Measurements from ENCODE around the gene EGF.
A peak's percentile ranks its signal among the peaks of the same experiment; 100 is the strongest.

EGF gene

DNA sequence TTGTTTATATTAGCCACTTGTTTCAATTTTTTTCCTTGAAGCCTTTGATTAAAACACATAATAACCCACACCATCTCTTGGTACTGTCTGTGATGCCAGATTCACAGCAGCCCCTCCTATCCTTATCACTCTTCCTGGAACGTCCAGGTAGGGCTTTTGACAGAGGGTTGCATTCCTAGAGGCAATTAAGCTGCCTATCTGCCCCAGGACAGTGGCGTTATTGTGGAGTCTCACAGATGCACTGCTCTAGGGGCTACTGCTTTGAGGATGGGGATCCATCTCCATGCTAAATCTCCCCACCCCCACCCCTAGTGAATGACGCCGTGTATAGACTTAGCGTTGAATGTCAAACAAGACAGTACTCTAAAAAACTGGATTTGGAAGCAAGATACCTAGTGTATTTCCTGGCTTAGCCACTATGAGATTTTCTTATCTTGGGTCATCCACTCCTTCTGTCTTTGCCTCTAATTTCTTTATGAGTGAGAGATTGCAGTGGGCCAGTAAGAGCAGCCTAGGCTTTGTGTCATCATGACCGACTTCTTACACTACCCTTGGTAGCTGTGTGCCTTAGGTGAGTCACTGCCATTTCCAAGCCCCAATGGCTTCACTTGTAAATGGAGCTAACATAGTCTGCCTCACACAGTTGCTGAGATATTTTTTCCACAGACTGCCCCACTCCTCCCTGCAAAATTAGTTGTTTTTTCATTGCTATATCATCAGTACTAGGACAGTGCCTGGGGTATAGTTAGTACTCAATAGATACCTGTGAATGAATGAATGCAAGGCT lies 90.9 kb downstream of the EGF start:
- no peak overlapping the region for H3K4me3 ChIP-seq (ENCODE audit: low read depth, low read length, poor library complexity, severe bottlenecking)
- H3K9me2 ChIP-seq (ENCODE audit: low read depth, low read length) = no peaks in the 10 kb centered on the region
- TF ChIP-seq, protein P1, sequence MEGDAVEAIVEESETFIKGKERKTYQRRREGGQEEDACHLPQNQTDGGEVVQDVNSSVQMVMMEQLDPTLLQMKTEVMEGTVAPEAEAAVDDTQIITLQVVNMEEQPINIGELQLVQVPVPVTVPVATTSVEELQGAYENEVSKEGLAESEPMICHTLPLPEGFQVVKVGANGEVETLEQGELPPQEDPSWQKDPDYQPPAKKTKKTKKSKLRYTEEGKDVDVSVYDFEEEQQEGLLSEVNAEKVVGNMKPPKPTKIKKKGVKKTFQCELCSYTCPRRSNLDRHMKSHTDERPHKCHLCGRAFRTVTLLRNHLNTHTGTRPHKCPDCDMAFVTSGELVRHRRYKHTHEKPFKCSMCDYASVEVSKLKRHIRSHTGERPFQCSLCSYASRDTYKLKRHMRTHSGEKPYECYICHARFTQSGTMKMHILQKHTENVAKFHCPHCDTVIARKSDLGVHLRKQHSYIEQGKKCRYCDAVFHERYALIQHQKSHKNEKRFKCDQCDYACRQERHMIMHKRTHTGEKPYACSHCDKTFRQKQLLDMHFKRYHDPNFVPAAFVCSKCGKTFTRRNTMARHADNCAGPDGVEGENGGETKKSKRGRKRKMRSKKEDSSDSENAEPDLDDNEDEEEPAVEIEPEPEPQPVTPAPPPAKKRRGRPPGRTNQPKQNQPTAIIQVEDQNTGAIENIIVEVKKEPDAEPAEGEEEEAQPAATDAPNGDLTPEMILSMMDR (IDR thresholded peaks at IDR 0.05; ENCODE audit: low read length) = no peak
- TF ChIP-seq EZH2 (IDR thresholded peaks at IDR 0.05; ENCODE audit: borderline replicate concordance, low read length) = no peak
- H4K20me1 ChIP-seq (ENCODE audit: insufficient read depth, low read length) = no peaks in the 10 kb centered on the region
- H3K79me2 ChIP-seq (ENCODE audit: insufficient read depth, low read length) = no peaks in the 10 kb centered on the region
- H3K27me3 ChIP-seq (ENCODE audit: insufficient read depth, low read length) = no peaks in the 10 kb centered on the region
- H3K4me1 ChIP-seq (ENCODE audit: insufficient read depth, low read length, severe bottlenecking) = no peaks in the 10 kb centered on the region
- no peaks in the 10 kb centered on the region for H3K9me3 ChIP-seq (ENCODE audit: low read length)
- no peak overlapping the region for H2AFZ ChIP-seq (ENCODE audit: low read length)
- no peak overlapping the region for H3K9ac ChIP-seq (ENCODE audit: low read length)
- H3K4me2 ChIP-seq (ENCODE audit: low read length) = no peak overlapping the region
- no peaks in the 10 kb centered on the region for H3F3A ChIP-seq (ENCODE audit: insufficient read depth, low read length)
- H3K36me3 ChIP-seq (ENCODE audit: insufficient read depth, low read length) = no peaks in the 10 kb centered on the region
- H3K27ac ChIP-seq (ENCODE audit: low read depth, low read length, poor library complexity, severe bottlenecking) = no peak overlapping the region

DNA sequence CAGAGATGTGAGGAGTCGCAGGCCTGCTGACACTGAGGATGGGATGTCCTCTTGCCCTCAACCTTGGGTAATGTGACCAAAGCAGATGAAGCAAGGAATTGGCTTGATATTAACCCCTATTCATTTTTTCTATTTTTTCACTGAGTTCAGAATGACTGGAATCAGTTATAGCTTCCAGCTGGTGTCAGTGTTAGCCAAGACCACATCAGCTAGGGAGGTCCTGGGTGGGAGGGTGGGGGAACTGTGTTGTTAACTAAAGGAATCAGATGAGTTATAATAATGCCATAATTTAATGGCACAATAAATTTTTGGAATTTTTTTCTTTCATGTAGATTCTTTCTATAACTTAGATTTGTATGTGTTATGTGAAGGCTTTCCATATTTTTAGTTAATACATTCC lies 91.9 kb downstream of the EGF start:
- Histone ChIP-seq H3K4me2 (ENCODE audit: low read length) (no peak overlapping the region), H3K27me3 (ENCODE audit: insufficient read depth, low read length) (no peaks in the 10 kb centered on the region), H3K9ac (ENCODE audit: low read length) (no peak overlapping the region), H3K27ac (ENCODE audit: low read depth, low read length, poor library complexity, severe bottlenecking) (no peak overlapping the region), H3K9me3 (ENCODE audit: low read length) (no peaks in the 10 kb centered on the region), H3K4me1 (ENCODE audit: insufficient read depth, low read length, severe bottlenecking) (no peaks in the 10 kb centered on the region), H3K4me3 (ENCODE audit: low read depth, low read length, poor library complexity, severe bottlenecking) (no peak overlapping the region), H2AFZ (ENCODE audit: low read length) (no peak overlapping the region), H3K36me3 (ENCODE audit: insufficient read depth, low read length) (no peaks in the 10 kb centered on the region), H3K9me2 (ENCODE audit: low read depth, low read length) (no peaks in the 10 kb centered on the region), H4K20me1 (ENCODE audit: insufficient read depth, low read length) (no peaks in the 10 kb centered on the region), H3K79me2 (ENCODE audit: insufficient read depth, low read length) (no peaks in the 10 kb centered on the region), H3F3A (ENCODE audit: insufficient read depth, low read length) (no peaks in the 10 kb centered on the region)
- TF ChIP-seq, protein P1 (IDR thresholded peaks at IDR 0.05; ENCODE audit: low read length) = no peak
- no peak for TF ChIP-seq EZH2 (IDR thresholded peaks at IDR 0.05; ENCODE audit: borderline replicate concordance, low read length)

DNA sequence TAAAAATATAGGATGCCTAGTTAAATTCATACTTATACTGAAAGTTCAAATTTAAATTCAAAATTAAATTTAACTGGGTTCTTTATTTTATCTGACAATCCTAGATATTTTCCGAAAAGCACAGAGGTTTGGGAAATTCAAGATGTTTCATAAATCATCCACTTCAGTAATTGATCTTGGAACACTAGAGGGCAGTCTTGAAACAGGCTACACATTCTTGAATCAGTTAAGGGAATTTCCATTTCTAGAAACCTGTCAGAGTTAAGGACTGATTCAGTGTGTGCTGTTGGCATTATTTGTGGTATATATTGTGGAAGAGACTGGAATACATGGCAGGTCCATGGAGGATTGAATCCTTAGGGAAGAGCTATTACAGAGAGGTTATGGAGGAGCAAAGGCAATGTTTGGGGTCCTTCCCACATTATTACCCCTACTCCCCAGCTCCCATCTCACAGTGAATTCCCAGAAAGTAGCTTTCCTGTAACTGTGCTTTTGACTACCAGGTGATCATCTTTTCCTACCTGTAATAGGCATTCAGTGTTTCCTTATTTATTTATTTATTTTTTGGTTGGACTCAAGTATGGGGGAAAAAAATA lies 92.9 kb downstream of the EGF start:
- Histone ChIP-seq H3K27me3 (ENCODE audit: insufficient read depth, low read length) (no peaks in the 10 kb centered on the region), H3K36me3 (ENCODE audit: insufficient read depth, low read length) (no peaks in the 10 kb centered on the region), H4K20me1 (ENCODE audit: insufficient read depth, low read length) (no peaks in the 10 kb centered on the region)

More for the DNA sequence above, 92.9 kb downstream of the EGF start:
- TF ChIP-seq, protein P1 (IDR thresholded peaks at IDR 0.05; ENCODE audit: low read length) = peak; percentile 84
- no peak for TF ChIP-seq EZH2 (IDR thresholded peaks at IDR 0.05; ENCODE audit: borderline replicate concordance, low read length)
- Histone ChIP-seq H3K9me3 (ENCODE audit: low read length) (no peaks in the 10 kb centered on the region), H3F3A (ENCODE audit: insufficient read depth, low read length) (no peaks in the 10 kb centered on the region), H3K9me2 (ENCODE audit: low read depth, low read length) (no peaks in the 10 kb centered on the region), H3K4me1 (ENCODE audit: insufficient read depth, low read length, severe bottlenecking) (no peaks in the 10 kb centered on the region), H2AFZ (ENCODE audit: low read length) (no peak overlapping the region), H3K4me3 (ENCODE audit: low read depth, low read length, poor library complexity, severe bottlenecking) (no peak overlapping the region), H3K79me2 (ENCODE audit: insufficient read depth, low read length) (no peaks in the 10 kb centered on the region), H3K27ac (ENCODE audit: low read depth, low read length, poor library complexity, severe bottlenecking) (no peak overlapping the region), H3K4me2 (ENCODE audit: low read length) (no peak overlapping the region), H3K9ac (ENCODE audit: low read length) (no peak overlapping the region)

Measured in OCI-LY1 (cell line).